Thymus (tissue), 11 donors: ENCODE results near the gene ST8SIA5. TPM values are rescaled to one million over a fixed set of nuclear protein-coding genes. Genes with fewer than 3 reads are reported as not detected.

ENCODE experiments used
- DNase-seq, 9 donors: peaks; one replicate each; pipeline ENCODE4 v3.0.0-alpha.2; 2013; ENCODE audit warnings: low spot score in 9 of 9, low read depth in 6 of 9, missing footprints in 1 of 9
- H3K27ac ChIP-seq, 2 donors: one replicate each; pipeline ENCODE4 v1.5.1; 2013; ENCODE audit warnings: control low read depth in 1 of 2, low read depth in 1 of 2, low read length in 1 of 2, mild to moderate bottlenecking in 1 of 2, moderate library complexity in 1 of 2
- H3K27me3 ChIP-seq, 2 donors: one replicate each; pipeline ENCODE4 v1.5.1; 2013; ENCODE audit warnings: low read length in 1 of 2; ENCODE audit not compliant: control insufficient read depth in 2 of 2, insufficient read depth in 1 of 2
- H3K36me3 ChIP-seq, 2 donors: one replicate each; pipeline ENCODE4 v1.5.1; 2013; ENCODE audit warnings: low read length in 1 of 2, mild to moderate bottlenecking in 1 of 2, moderate library complexity in 1 of 2; ENCODE audit not compliant: control insufficient read depth in 2 of 2, insufficient read depth in 2 of 2
- H3K4me1 ChIP-seq, 2 donors: one replicate each; pipeline ENCODE4 v1.5.1; 2013; ENCODE audit warnings: low read length in 2 of 2; ENCODE audit not compliant: control insufficient read depth in 2 of 2, insufficient read depth in 2 of 2
- H3K4me3 ChIP-seq, 2 donors: one replicate each; pipeline ENCODE4 v1.5.1; 2013; ENCODE audit warnings: low read length in 2 of 2, control low read depth in 1 of 2, mild to moderate bottlenecking in 1 of 2
- H3K9me3 ChIP-seq, 2 donors: one replicate each; pipeline ENCODE4 v1.5.1; 2013; ENCODE audit warnings: low read length in 1 of 2, mild to moderate bottlenecking in 1 of 2; ENCODE audit not compliant: control insufficient read depth in 2 of 2, insufficient read depth in 1 of 2
- WGBS: extraction: QIAGEN DNeasy Blood & Tissue Kit; methylation state at CpG from one replicate; pipeline ENCODE4 v1.1.7; 2013; 5-methylcytosine and 5-hydroxymethylcytosine counted together
- polyA plus RNA-seq: library from polyadenylated mRNA; stranded (reverse); fragments of 200-250 nt; gene quantifications from one replicate; pipeline ENCODE4 v1.2.3, GENCODE V29; 2013
- total RNA-seq: library from RNA; stranded (reverse); fragments of 120-200 nt; gene quantifications from one replicate; pipeline ENCODE4 v1.2.4, GENCODE V29; 2013
- donor health status: healthy.

ST8SIA5 gene
- total and polyA plus RNA-seq, 2 donors, result 0.05 to 0.23 TPM

GRCh38 chr18:46754188-46754587, 2.7 kb downstream of the ST8SIA5 start:
- Histone ChIP-seq H3K27ac (no peak overlapping the region), H3K27me3 (peaks cover 37 to 63% of the 10 kb centered on the region in 2 donors), H3K36me3 (no peaks in the 10 kb centered on the region), H3K9me3 (no peaks in the 10 kb centered on the region), H3K4me1 (no peaks in the 10 kb centered on the region), H3K4me3 (no peak overlapping the region)
- WGBS, result 55% methylated on average over 3 of the region's 3 CpGs
- DNase-seq, result no peak

- Histone ChIP-seq H3K4me3 (no peak overlapping the region), H3K4me1 (no peaks in the 10 kb centered on the region), H3K27ac (no peak overlapping the region), H3K9me3 (no peaks in the 10 kb centered on the region), H3K27me3 (peaks cover 20 to 43% of the 10 kb centered on the region in 2 donors), H3K36me3 (no peaks in the 10 kb centered on the region)
- 95% methylated on average over 8 of the region's 8 CpGs for WGBS
- DNase-seq, result no peak
Observed at GRCh38 chr18:46751882-46752281, 5.0 kb downstream of the ST8SIA5 start.

GRCh38 chr18:46750626-46751025, 6.2 kb downstream of the ST8SIA5 start:
- Histone ChIP-seq H3K36me3 (no peaks in the 10 kb centered on the region), H3K4me3 (no peak overlapping the region), H3K4me1 (no peaks in the 10 kb centered on the region), H3K27ac (no peak overlapping the region), H3K9me3 (no peaks in the 10 kb centered on the region), H3K27me3 (peaks cover 9 to 30% of the 10 kb centered on the region in 2 donors)
- DNase-seq, result no peak
- 91% methylated on average over 6 of the region's 6 CpGs for WGBS

GRCh38 chr18:46748466-46748865, 8.4 kb downstream of the ST8SIA5 start:
- Histone ChIP-seq H3K36me3 (no peaks in the 10 kb centered on the region), H3K4me1 (no peaks in the 10 kb centered on the region), H3K9me3 (no peaks in the 10 kb centered on the region), H3K4me3 (no peak overlapping the region), H3K27ac (no peak overlapping the region), H3K27me3 (peaks cover 0 to 9% of the 10 kb centered on the region in 2 donors)
- DNase-seq, result no peak
- 83% methylated on average over 2 of the region's 2 CpGs for WGBS

GRCh38 chr18:46740046-46740445, 16.8 kb downstream of the ST8SIA5 start:
- 97% methylated on average over 2 of the region's 2 CpGs for WGBS
- H3K4me1 ChIP-seq, result no peaks in the 10 kb centered on the region
- no peaks in the 10 kb centered on the region for H3K36me3 ChIP-seq
- H3K27me3 ChIP-seq, result no peaks in the 10 kb centered on the region
- no peak for DNase-seq
- no peaks in the 10 kb centered on the region for H3K9me3 ChIP-seq
- no peak overlapping the region for H3K27ac ChIP-seq
- H3K4me3 ChIP-seq, result no peak overlapping the region

GRCh38 chr18:46738491-46738890, 18.4 kb downstream of the ST8SIA5 start:
- Histone ChIP-seq H3K4me1 (no peaks in the 10 kb centered on the region), H3K9me3 (no peaks in the 10 kb centered on the region), H3K27ac (no peak overlapping the region), H3K27me3 (no peaks in the 10 kb centered on the region), H3K4me3 (no peak overlapping the region), H3K36me3 (no peaks in the 10 kb centered on the region)
- DNase-seq, result no peak
- WGBS, result 90% methylated on average over 7 of the region's 7 CpGs

GRCh38 chr18:46736736-46737135, 20.1 kb downstream of the ST8SIA5 start:
- DNase-seq, result no peak
- 78% methylated on average over 4 of the region's 4 CpGs for WGBS
- H3K27me3 ChIP-seq, result no peaks in the 10 kb centered on the region
- no peak overlapping the region for H3K4me3 ChIP-seq
- no peaks in the 10 kb centered on the region for H3K36me3 ChIP-seq
- H3K27ac ChIP-seq, result no peak overlapping the region
- H3K4me1 ChIP-seq, result no peaks in the 10 kb centered on the region
- H3K9me3 ChIP-seq, result no peaks in the 10 kb centered on the region

- H3K27me3 ChIP-seq, result no peaks in the 10 kb centered on the region
- no peak overlapping the region for H3K4me3 ChIP-seq
- WGBS, result 77% methylated on average over 5 of the region's 5 CpGs
- no peaks in the 10 kb centered on the region for H3K36me3 ChIP-seq
- H3K4me1 ChIP-seq, result no peaks in the 10 kb centered on the region
- no peak overlapping the region for H3K27ac ChIP-seq
- DNase-seq, result no peak
- no peaks in the 10 kb centered on the region for H3K9me3 ChIP-seq
Observed at GRCh38 chr18:46736135-46736534, 20.7 kb downstream of the ST8SIA5 start.

- no peaks in the 10 kb centered on the region for H3K36me3 ChIP-seq
- H3K9me3 ChIP-seq, result peaks cover 0 to 7% of the 10 kb centered on the region in 2 donors
- H3K27me3 ChIP-seq, result no peaks in the 10 kb centered on the region
- H3K4me3 ChIP-seq, result no peak overlapping the region
- no peak overlapping the region for H3K27ac ChIP-seq
- 96% methylated on average over 4 of the region's 4 CpGs for WGBS
- no peaks in the 10 kb centered on the region for H3K4me1 ChIP-seq
- DNase-seq, result no peak
Observed at GRCh38 chr18:46734981-46735380, 21.9 kb downstream of the ST8SIA5 start.

- DNase-seq, result no peak
- WGBS, result 95% methylated on average over 11 of the region's 11 CpGs
- no peaks in the 10 kb centered on the region for H3K36me3 ChIP-seq
- H3K27ac ChIP-seq, result no peak overlapping the region
- H3K27me3 ChIP-seq, result no peaks in the 10 kb centered on the region
- H3K4me1 ChIP-seq, result no peaks in the 10 kb centered on the region
- no peak overlapping the region for H3K4me3 ChIP-seq
- H3K9me3 ChIP-seq, result peaks cover 0 to 15% of the 10 kb centered on the region in 2 donors
Observed at GRCh38 chr18:46733872-46734271, 23.0 kb downstream of the ST8SIA5 start.
